GM21825 (cell line): ENCODE data around the gene LRRC57.

Experiments
- ATAC-seq: cut with Tn5 transposase; IDR thresholded peaks from one replicate; pipeline ENCODE4 v1.9.1; 2021; ENCODE audit warnings: mild to moderate bottlenecking, moderate library complexity; ENCODE audit not compliant: unreplicated experiment

The LRRC57 gene

DNA sequence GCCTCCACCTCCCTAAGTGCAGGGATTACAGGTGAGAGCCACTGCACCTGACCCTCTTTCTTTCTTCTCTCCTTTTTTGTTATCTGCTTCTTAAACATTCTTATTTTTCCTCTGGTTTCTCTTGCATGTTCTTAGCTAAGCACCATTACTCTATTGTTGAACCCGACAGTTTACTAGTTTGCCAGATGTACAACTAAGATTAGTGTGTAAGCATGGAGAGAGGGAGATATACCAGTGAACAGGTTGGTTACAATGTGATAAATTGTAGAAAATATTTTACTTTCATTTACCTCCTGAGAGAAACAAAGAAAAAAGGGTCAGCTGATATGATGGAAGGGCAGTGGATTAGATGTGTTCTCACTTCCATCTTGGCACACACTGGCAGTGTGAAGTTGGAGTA lies 5.0 kb upstream of the LRRC57 start:
- ATAC-seq: no peak

DNA sequence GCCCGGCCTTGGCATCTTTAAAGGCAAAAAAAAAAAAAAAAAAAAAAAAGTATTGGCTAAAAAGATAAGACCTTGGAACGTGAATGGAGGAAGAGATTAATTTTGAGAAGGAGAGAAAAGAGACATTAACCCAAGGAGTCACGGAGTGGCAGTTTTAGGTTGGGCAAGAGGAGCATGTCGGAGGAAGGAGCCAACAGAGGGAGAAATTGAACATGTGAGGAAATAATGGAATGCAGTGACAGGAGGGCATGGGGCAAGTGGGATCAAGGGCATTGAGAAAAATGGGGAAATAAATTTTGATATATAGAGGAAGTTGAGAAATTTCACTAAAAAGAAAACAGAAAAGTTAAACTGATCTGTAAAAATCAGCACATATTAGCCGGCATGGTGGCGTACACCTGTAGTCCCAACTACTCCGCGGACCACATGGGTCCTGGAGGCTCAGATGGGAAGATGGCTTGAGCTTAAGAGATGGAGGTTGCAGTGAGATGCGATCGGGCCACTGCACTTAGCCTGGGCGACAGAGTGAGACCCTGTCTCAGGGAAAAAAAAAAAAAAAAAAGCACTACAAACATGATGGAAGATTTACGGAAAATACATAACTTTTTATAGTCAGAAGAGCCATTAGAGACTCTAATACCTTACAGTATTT lies 1.3 kb upstream of the LRRC57 start:
- ATAC-seq: no peak

DNA sequence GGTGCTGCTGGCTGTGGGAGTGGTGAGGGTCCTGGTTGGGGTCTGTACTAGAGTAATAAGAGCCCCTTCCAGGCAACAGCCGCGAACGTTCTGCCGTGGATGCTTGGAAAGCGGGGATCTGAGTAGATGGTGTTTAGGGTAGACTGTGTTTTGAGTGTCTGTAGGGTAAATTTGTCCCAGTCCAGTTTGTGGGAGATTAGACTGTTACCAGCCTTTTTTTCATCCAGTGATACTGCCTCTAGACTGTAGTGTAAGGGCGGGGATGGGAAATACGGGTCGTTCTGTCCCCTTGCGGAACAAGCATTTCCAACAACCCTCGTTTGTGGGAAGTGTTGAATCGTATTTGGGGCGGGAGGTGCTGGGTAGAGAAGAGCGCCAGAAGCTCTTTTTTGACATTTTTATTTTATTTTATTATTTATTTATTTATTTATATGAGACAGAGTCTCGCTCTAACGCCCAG lies 469 bp upstream of the LRRC57 start:
- ATAC-seq: peak; percentile 17

DNA sequence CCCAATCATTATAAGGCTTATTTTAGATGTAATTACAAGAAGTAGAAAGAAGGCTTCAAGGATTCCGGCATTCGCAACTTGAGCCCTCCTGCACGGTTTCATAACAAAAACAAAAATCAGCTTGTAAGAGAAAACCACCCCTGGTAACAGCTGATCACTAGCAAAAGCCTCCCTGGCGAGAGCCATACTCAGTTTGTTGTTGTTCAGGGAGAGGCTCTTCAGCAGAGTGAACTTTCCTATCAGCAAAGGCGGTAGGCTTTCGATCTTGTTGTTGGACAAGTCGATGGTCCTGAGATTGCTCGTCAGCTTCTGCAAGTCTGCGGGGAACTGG lies 710 bp downstream of the LRRC57 start:
- ATAC-seq: no peak

DNA sequence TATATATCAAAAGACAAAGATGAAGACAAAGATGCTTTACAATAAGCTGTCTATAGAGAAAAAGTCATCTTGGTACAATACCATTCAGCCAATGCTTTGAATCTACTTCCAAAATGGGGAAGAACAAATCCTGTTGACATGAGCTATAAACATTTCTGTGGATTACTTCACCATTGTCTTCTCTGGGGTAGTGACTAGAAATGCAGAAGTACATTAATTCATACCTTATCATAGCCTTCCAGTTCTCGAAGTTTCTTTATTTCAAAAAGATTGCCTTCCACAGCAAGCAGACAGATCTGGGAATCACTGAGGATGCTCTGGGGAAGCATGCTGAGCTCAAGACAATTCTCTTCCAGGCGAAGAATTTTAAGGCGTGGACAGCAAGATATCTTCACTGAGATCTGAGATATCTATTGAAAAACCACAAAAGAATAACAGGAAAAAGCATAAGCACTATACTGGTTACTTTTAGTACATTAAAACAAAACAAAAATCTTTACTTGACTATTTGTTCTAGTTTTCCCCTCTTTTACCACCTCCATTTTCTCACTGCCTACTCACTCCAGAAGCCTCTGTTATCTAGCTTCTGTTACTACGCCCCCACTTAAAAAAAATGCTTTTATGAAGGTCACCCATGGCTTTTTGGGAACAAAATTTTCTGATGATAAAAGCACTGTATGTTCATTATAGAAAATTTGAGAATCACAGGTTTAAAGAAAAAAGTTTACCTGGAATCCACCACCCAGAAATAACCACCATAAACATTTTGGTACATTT lies 3.6 kb downstream of the LRRC57 start:
- ATAC-seq: no peak

DNA sequence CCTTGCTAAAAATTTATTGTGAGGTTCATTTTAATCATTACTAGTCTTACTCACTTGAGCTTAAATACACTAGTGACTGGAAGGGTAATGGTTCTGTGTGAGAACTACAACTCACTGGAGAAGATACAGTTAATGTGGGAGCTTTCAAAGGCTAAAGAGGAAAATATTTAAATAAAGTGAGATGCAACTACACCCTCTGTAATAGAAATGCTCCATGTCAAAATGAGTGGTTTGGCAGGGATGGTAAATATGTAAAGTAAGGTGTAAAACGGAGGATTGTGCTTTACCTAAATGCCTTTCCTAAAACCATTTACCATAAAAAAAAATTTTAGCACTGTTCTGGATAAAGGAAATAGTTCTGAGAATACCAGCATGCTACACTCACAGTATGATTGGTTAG lies 15.3 kb downstream of the LRRC57 start:
- no peak for ATAC-seq

DNA sequence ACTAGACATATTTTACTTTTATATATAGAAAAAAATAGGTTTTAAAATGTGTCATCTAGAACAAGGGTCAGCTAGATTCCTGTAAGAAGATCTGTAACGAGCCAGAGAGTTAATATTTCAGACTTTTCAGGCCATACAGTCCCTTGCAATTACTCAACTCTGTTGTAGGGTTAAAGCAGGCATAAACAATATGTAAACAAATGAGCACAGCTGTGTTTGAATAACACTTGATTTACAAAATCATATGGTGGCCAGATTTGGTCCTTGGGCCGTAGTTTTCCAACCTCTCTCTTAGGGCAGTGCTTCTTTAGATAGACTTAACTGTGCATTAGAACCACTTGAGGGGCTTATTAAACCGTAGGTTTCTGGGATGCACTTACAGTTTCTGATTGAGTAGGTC lies 19.6 kb downstream of the LRRC57 start:
- ATAC-seq: no peak

DNA sequence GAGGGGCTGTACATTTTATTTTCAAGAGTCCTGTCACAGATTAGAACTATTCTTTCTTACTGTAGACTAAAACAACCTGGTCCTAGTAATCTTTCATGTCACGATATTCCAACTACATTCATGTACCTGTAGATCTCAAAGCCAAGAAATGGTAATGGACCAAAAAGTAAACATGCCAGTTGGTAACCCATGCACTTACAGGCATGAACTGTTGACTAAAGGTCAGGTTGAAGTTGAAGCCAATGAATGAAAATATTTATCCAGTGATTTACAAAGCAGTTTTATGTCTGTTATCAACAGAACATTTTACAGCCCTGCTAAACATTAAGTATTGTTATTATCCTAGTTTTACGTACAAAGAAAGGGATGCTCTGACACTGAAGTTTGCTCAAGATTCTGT lies 25.3 kb downstream of the LRRC57 start:
- ATAC-seq: no peak

DNA sequence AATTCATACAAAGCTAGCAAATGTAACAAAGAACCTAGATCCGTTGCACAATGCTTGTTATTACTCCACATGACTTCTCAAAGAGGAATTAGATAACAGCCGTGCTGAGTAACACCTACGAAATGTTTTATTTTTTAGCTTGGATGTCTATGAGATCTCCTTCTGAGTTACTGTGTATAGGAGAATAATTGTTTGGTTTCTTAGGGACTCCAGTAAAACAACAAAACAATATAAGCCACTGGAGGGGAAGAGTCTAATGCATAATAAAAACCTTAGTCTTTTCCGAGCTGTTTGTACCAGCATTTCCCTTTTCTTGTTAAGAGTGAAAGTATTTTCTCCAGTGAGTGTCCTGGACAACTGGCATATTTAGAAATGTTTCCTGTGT lies 37.6 kb downstream of the LRRC57 start:
- no peak for ATAC-seq

DNA sequence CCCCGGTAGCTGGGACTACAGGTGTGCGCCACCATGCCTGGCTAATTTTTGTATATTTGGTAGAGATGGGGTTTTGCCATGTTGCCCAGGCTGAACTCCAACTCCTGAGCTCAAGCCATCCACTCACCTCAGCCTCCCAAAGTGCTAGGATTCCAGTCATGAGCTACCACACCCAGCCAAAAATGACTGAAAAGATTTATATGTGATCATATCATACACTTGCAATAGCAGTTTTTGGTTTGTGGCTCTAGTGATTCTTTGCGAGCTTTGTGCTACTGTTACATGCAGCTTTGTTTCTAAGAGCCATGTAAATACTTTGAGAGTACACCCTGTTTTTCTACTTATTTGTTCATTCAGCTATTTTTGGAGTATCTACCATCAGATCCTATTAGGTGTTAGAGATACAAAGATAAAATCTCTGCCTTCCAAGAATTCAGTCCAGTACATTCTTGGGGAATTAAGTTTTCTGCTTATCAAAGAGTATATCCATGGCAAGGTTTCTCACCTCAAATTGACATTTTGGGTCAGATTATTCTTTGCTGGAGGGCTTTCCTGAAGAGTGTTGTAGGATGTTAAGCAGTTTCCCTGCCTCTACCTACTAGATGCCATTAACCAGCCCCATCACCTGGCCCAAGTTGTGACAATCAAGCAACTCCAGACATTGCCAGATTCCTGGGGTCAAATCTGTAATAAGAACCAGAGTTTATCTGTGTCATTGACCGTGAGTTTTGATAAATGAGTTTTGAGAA lies 38.2 kb downstream of the LRRC57 start:
- ATAC-seq: no peak

DNA sequence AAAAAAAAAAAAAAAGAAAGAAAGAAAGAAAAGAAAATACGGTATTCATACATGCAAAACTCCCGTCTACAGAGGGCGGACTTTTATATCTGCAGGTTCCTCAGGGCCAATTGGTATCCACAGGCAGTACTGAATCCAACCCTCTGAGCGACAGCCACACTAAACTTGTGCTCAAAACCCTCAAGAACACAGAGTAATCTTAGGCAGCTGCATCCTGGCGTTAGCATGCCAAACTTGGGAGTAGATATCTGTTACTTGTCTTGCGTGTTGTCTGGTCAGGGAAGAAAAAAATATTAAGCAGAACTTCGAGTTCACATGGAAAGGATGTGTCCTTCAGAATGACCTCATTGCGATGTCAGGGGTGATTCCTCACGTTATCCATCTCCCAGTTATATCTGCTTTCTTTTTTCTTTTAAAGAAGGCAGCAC lies 40.3 kb downstream of the LRRC57 start:
- ATAC-seq: no peak

DNA sequence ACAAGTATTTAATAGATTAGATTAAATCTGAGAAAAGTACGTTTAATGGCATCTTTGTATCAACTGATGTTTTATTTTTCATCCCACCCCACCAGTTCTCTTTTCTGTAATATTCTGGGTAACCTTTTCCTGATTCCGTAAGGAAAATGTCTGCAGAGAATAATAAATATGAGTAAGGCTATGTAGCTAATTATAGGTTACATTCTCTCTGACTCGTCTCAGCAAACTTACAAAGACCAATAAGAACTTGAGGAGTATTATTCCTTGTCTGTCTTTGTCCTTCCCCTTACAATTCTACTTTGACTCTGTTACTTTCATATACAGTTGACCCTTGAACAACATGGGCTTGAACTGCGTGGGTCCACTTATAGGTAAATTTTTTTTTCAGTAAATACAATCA lies 41.1 kb downstream of the LRRC57 start:
- ATAC-seq: no peak

DNA sequence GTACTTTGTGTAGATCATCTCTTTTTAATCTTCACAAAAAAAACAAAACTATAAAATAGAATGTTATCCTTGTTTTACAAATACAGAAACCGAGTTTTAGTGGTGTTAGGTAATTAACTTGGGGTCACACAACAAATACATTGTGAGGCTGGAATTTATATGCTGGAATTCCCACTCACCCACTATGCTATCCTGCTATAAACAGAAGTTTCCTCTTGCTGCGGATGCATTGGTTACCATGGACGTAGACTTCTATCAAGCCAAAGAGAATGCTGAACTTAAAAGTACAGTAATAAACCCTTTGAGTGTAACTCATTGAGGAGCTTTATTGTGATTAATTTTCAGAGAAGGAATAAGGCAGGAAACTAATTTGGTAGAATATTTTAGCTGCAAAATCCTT lies 44.0 kb downstream of the LRRC57 start:
- ATAC-seq: no peak

DNA sequence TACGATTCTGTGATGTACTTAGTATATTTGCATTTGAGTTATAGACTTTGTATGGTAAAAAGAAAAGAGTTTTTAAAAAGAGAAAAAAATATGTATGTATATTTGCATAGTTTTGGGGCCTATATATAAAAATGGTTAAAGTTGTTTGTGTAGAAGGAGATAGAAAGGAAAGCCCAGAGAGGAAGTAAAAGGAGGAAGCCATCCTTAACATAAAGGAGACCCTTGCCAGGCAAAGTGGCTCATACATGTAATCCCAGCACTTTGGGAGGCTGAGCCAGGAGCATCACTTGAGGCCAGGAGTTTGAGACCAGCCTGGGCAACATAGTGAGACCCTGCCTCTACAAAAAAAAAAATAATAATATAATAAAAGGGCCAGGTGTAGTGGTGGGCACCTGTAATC lies 44.8 kb downstream of the LRRC57 start:
- ATAC-seq: no peak

DNA sequence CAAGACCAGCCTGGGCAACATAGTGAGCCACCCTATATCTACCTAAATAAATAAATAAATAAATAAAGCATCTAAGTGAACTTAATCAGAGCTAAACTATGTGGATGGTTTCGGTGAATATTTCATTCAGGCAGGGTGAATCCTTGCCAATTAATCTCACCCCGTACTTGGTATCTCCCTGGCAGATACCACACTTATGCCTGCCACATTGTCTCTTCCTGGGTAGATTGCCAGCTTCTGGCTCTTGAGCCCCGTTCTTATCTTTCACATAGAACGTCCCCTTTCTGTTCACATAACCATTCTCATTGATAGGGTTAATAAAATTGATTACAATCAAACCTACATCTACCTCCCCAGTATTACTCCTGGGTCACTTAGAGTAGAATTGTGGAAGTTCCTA lies 46.1 kb downstream of the LRRC57 start:
- no peak for ATAC-seq

DNA sequence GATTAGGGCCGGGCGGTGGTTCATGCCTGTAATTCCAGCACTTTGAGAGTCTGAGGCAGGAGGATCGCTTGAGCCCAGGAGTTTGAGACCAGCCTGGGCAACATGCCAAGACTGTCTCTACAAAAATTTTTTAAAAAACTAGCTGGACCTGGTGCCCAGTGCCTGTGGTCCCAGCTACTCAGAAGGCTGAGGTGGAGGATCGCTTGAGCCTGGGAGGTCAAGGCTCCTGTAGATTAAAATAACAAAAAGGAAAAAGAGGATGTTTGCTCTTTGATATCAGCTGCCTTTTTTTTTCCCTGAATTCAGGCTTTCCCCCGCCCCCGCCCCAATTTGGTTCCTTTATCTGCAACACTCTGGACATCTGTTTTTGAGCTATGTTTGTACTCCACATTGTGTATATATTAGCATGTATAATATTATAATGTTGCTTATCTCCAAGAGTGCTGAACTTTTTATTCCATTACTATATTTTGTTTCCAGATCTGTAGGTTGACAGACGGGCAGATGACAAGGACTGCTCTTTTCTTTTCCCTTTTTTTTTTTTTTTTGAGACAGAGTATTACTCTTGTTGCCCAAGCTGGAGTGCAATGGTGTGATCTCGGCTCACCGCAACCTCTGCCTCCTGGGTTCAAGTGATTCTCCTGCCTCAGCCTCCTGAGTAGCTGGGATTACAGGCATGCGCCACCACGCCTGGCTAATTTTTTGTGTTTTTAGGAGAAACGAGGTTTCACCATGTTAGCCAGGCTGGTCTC lies 48.6 kb downstream of the LRRC57 start:
- ATAC-seq: no peak

DNA sequence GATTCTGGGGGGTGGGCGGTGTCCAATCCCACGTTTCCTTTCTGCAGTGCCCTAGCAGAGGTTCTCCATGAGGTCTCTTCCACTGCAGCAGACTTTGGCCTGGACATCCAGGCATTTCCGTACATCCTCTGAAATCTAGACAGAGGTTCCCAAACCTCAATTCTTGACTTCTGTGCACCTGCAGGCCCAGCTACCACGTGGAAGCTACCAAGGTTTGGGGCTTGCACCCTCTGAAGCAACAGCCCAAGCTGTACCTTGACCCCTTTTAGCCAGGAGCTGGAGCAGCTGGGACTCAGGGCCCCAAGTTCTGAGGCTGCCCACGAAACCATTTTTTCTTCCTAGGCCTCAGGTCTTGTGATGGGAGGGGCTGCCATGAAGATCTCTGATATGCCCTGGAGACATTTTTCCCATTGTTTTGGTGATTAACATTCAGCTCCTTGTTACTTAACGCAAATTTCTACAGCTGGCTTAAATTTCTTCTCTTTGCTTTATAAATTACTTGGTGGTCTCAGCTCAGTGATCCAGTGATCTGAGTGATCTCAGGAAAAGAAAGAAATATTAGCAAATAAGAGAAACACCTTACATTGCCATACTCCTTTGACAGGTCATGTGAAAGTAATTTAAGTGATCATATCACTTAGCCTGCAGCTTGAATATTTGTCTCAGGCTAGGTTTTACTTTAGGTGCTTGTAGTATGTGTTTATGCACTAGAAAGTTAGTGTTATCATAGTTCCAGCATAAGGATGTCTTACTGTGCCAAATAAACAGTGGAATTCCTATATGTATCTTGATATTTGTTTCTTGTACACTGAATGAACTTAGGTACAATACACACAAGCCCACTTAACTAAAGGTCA lies 50.2 kb downstream of the LRRC57 start:
- no peak for ATAC-seq

DNA sequence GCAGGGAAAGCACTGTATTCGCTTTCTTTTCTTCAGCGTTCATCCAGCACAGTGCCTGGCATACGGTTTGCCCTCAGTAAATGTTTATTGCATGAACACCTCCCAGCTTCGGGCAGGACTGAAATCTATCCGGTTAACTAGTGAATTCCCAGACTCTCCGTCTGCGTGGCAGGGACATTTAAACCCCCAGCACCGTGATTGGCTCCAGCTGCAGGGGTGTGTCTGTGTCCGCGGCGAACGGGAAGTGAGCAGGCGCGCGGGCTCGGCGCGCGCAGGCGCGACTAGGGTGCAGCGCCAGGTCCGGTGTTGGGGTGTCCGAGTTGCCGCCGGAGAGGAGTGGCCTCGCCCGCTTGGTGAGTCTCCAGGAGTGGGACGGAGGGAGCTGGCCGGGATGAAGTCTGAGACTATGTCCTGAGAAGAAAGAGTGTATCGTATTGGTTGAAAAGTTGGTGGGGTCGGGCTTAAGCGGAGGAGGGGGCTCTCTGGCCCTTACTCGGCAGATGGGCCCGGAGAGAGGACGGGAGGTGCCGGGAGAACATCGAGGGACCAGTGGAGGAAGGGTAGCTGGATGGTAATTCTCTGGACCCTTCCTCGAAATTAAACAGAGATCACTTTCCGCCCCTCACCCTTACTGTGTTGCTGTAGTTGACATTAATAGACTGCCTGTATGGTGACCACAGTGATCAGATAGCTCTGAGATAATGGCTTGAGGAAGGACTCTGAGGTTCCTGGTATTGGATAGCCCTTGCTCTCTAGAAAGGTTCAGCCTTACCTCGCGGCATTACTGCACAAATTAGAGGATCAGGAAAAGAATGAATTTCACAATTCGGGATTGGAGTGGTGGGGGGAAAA lies 53.0 kb downstream of the LRRC57 start, which contains the start of gene SNAP23:
Gene SNAP23, plus strand, starts transcription at position 274 of the 852 bp plus-strand sequence. CDS start 16,213 bp downstream, outside the sequence.
- peak; percentile 71 for ATAC-seq

DNA sequence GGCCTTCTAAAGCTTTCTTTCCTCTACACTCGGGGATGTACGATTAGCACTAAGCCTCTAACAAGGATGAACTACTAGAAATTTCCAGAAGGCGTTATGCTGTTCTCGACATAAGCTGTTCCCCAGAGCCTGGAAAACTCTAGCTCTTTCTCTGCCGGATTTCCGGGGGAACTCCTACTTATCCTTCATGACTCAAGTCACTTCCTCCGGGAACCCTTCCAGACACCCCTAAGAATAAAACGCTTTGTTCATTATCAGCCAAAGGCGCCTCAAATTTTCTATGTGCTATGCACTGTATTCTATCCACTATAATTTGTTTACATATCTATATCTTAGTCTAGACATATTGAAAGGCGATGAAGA lies 53.6 kb downstream of the LRRC57 start:
- ATAC-seq: no peak
